MM.1S (cell line): ENCODE data around the gene MAML3.

Experiments used
- CTCF ChIP-seq: fragments of 300-600 bp; sonication (generic); IDR thresholded peaks from 2 replicates; pipeline ENCODE4 v1.5.1; 2016; ENCODE audit warnings: antibody characterized with exemption, low read length, mixed read lengths
- EZH2 ChIP-seq: fragments of 300-600 bp; sonication (generic); optimal IDR thresholded peaks from 2 replicates; pipeline ENCODE3; 2017; ENCODE audit warnings: low read depth, mild to moderate bottlenecking, antibody characterized with exemption, low read length, mixed read lengths

- TF ChIP-seq CTCF (no peak), EZH2 (no peak)
Measured at GRCh38 chr4:140042634-140043033, 111.3 kb downstream of the MAML3 start.
